PC-9 (cell line): ENCODE measurements around the gene NAA15. TPM values are rescaled to one million over a fixed set of nuclear protein-coding genes. Genes with fewer than 3 reads are reported as not detected.
A peak's percentile ranks its signal among the peaks of the same experiment; 100 is the strongest.

ENCODE experiments used
- BruUV-seq: library from RNA; stranded (reverse); fragments of 400-500 nt; replicated peaks from 2 replicates; lab custom pipeline; 2021; lab: Mats Ljungman, UMichigan
- CTCF ChIA-PET: fragments of 300-600 bp; sonication (Branson Sonifier 250); formaldehyde crosslinking; loops from one replicate; lab custom pipeline; 2022; ENCODE audit warnings: antibody characterized with exemption; lab: Charles Lee
- POLR2A ChIA-PET: fragments of 300-600 bp; sonication (Branson Sonifier 250); formaldehyde crosslinking; loops from one replicate; lab custom pipeline; 2022; ENCODE audit warnings: antibody characterized with exemption; ENCODE audit not compliant: unreplicated experiment; lab: Charles Lee
- DNase-seq, 2 experiments: peaks; one replicate each; pipeline versions ENCODE4 v3.0.0 to v3.0.0-alpha.2; 2015 to 2022; ENCODE audit warnings: mixed read lengths in 1 of 2
- H2AFZ ChIP-seq: fragments of 200-600 bp; sonication (generic); 2 replicates; pipeline ENCODE4 v1.8.1; 2017; ENCODE audit warnings: antibody characterized with exemption
- H3F3A ChIP-seq: fragments of 200-600 bp; sonication (generic); 2 replicates; pipeline ENCODE4 v1.8.1; 2017; ENCODE audit warnings: antibody characterized with exemption, mild to moderate bottlenecking, low read depth; ENCODE audit not compliant: insufficient read depth
- H3K27ac ChIP-seq: fragments of 200-600 bp; sonication (generic); 2 replicates; pipeline ENCODE4 v1.6.1; 2016; ENCODE audit warnings: mixed run types
- H3K27me3 ChIP-seq: fragments of 200-600 bp; sonication (generic); 2 replicates; pipeline ENCODE4 v1.6.1; 2016; ENCODE audit warnings: low read depth, mixed run types; ENCODE audit not compliant: insufficient read depth
- H3K36me3 ChIP-seq: fragments of 200-600 bp; sonication (generic); 2 replicates; pipeline ENCODE4 v1.6.1; 2016; ENCODE audit warnings: low read depth, mixed run types
- H3K4me1 ChIP-seq: fragments of 200-600 bp; sonication (generic); replicated peaks from 2 replicates; pipeline ENCODE4 v1.6.1; 2016; ENCODE audit warnings: mixed run types; ENCODE audit not compliant: insufficient read depth
- H3K4me2 ChIP-seq: fragments of 200-600 bp; sonication (generic); 2 replicates; pipeline ENCODE4 v1.6.1; 2017; ENCODE audit warnings: mixed run types
- H3K4me3 ChIP-seq: fragments of 200-600 bp; sonication (generic); 2 replicates; pipeline ENCODE4 v1.6.1; 2016; ENCODE audit warnings: mixed run types
- H3K79me2 ChIP-seq: fragments of 200-600 bp; sonication (generic); 2 replicates; pipeline ENCODE4 v1.6.1; 2017; ENCODE audit warnings: low read depth, mixed run types
- H3K9me2 ChIP-seq: fragments of 200-600 bp; sonication (generic); 2 replicates; pipeline ENCODE4 v1.8.1; 2017; ENCODE audit warnings: mild to moderate bottlenecking; ENCODE audit not compliant: insufficient read depth
- H3K9me3 ChIP-seq: fragments of 200-600 bp; sonication (generic); 2 replicates; pipeline ENCODE4 v1.8.1; 2016; ENCODE audit warnings: low read depth; ENCODE audit not compliant: insufficient read depth
- H4K20me1 ChIP-seq: fragments of 200-600 bp; sonication (generic); 2 replicates; pipeline ENCODE4 v1.8.1; 2017; ENCODE audit not compliant: insufficient read depth
- EZH2 ChIP-seq: fragments of 200-600 bp; sonication (generic); IDR thresholded peaks from 2 replicates; pipeline ENCODE4 v1.8.0; 2017; ENCODE audit warnings: antibody characterized with exemption, low read depth
- intact Hi-C: fragments of 100-400 bp; cut with micrococcal nuclease; formaldehyde crosslinking; loops from one replicate; pipeline ENCODE4 v1.10.0; 2022; ENCODE audit not compliant: unreplicated experiment
- total RNA-seq: library from RNA; stranded (reverse); gene quantifications from 2 replicates; pipeline ENCODE4 v1.2.3, GENCODE V29; 2021
- TF ChIP-seq, protein P1 (sequence below): fragments of 200-600 bp; sonication (generic); conservative IDR thresholded peaks from 2 replicates; pipeline ENCODE4 v1.6.1; 2017; ENCODE audit warnings: mixed run types, antibody characterized with exemption, mild to moderate bottlenecking, moderate library complexity

NAA15 gene
- total RNA-seq, 1 experiment from 2014 or later = 43.8 TPM

DNA sequence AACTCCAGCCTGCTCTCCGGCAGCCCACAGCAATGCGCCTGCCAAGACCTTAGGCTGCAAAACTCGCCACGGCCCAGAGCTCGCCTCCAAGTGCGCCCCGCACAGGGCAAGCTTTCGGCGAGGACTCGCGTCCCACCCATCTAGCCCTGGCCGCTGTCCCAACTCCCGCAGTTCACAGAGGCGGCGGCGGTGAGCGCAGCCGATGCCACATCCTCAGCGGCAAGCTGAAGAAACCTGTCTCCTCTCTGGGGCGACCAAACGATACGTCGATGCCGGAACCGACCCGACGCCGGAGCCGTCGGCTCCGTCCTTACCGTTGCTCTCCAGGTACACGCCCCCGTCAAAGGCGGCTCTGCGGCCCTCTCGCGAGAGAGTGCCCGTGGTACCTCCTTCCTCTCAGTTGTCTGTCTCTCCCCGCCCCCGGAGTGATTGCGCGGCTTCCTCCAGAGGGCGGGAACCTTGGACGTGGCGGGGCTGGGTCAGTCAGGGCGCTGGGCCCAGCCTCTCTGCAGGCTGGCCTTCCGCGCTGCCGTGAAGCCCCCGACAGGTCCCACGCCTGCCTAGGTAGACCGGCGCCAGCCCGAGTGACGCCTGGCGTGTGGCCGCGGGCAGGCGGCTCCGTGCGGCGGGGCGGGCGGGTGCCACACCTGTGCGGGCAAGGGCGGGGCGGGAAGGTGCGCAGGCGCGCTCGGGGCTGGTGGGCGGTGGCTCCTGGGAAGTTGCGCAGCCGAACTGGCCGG lies 152.2 kb downstream of the NAA15 start:
- ChIA-PET POLR2A (interaction anchor here (0.6 to 0.9 kb wide), 6 partner anchors 99 to 502 kb away, joined by 3 to 12 read pairs (median 6); no protein-coding TSS in a partner anchor), CTCF (no interaction called here)
- no peak for TF ChIP-seq EZH2
- TF ChIP-seq, protein P1, sequence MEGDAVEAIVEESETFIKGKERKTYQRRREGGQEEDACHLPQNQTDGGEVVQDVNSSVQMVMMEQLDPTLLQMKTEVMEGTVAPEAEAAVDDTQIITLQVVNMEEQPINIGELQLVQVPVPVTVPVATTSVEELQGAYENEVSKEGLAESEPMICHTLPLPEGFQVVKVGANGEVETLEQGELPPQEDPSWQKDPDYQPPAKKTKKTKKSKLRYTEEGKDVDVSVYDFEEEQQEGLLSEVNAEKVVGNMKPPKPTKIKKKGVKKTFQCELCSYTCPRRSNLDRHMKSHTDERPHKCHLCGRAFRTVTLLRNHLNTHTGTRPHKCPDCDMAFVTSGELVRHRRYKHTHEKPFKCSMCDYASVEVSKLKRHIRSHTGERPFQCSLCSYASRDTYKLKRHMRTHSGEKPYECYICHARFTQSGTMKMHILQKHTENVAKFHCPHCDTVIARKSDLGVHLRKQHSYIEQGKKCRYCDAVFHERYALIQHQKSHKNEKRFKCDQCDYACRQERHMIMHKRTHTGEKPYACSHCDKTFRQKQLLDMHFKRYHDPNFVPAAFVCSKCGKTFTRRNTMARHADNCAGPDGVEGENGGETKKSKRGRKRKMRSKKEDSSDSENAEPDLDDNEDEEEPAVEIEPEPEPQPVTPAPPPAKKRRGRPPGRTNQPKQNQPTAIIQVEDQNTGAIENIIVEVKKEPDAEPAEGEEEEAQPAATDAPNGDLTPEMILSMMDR = peak; percentile 16; the same call in 1 of the 2 replicates
- Histone ChIP-seq H3K4me3 (peak overlapping the region; percentile 90), H3K4me1 (peaks cover 38% of the 10 kb centered on the region), H4K20me1 (no peaks in the 10 kb centered on the region), H3K4me2 (peak overlapping the region; percentile 98), H2AFZ (peak overlapping the region; percentile 85), H3K9me3 (no peaks in the 10 kb centered on the region), H3K36me3 (no peaks in the 10 kb centered on the region), H3K79me2 (peaks cover 66% of the 10 kb centered on the region), H3K9me2 (no peaks in the 10 kb centered on the region), H3K27me3 (no peaks in the 10 kb centered on the region), H3K27ac (peak overlapping the region; percentile 79), H3F3A (peaks cover 13% of the 10 kb centered on the region)
- DNase-seq = peak; percentile 86 to 96
- BruUV-seq = no TSS peak
- intact Hi-C loops = loop anchor here (1.0 to 5.0 kb wide), 5 partner anchors 102 to 919 kb away; partner anchors contain the start of genes ELF2 and SCOC

- Histone ChIP-seq H3K27me3 (no peaks in the 10 kb centered on the region), H4K20me1 (no peaks in the 10 kb centered on the region), H3K79me2 (peaks cover 74% of the 10 kb centered on the region), H3K4me2 (peak within 1 kb of the TSS; percentile 98), H3K4me3 (peak within 1 kb of the TSS; percentile 90), H3K36me3 (no peaks in the 10 kb centered on the region), H3K9me3 (no peaks in the 10 kb centered on the region), H3K9me2 (no peaks in the 10 kb centered on the region), H3F3A (peaks cover 13% of the 10 kb centered on the region), H3K27ac (peak within 1 kb of the TSS; percentile 79), H3K4me1 (peaks cover 47% of the 10 kb centered on the region), H2AFZ (peak within 1 kb of the TSS; percentile 85)
- CTCF ChIA-PET = no interaction called here
- TF ChIP-seq, protein P1 = no peak
- TF ChIP-seq EZH2 = no peak
- no peak for DNase-seq
- POLR2A ChIA-PET = interaction anchor here (0.6 kb wide), 1 partner anchor 99 kb away, joined by 9 read pairs; no protein-coding TSS in a partner anchor
- intact Hi-C loops = loop anchor here (5.0 kb wide), 2 partner anchors 372 to 918 kb away; partner anchors contain the start of gene SCOC
- BruUV-seq = TSS peak; percentile 60
These were observed 153.1 kb downstream of the NAA15 start, which contains the start of gene RAB33B for GRCh38 chr4:139454111-139455045. Gene RAB33B (plus strand): TSS chr4:139454121. CDS start chr4:139454196, 75 bp downstream.

- CTCF ChIA-PET = no interaction called here
- intact Hi-C loops = no loop called here
- H3K4me2 ChIP-seq = peak overlapping the region; percentile 80
- TF ChIP-seq, protein P1 = no peak
- TF ChIP-seq EZH2 = no peak
- H3K27ac ChIP-seq = no peak overlapping the region; the same call in 1 of the 2 replicates
- no peaks in the 10 kb centered on the region for H3K27me3 ChIP-seq
- BruUV-seq = no TSS peak
- H3K9me3 ChIP-seq = no peaks in the 10 kb centered on the region
- H3K36me3 ChIP-seq = no peaks in the 10 kb centered on the region
- DNase-seq = no peak
- peaks cover 47% of the 10 kb centered on the region for H3K4me1 ChIP-seq
- H3K4me3 ChIP-seq = peak overlapping the region; percentile 90
- H3K79me2 ChIP-seq = peaks cover 81% of the 10 kb centered on the region
- no peaks in the 10 kb centered on the region for H4K20me1 ChIP-seq
- POLR2A ChIA-PET = no interaction called here
- peaks cover 13% of the 10 kb centered on the region for H3F3A ChIP-seq
- H2AFZ ChIP-seq = no peak overlapping the region; the same call in 1 of the 2 replicates
- H3K9me2 ChIP-seq = no peaks in the 10 kb centered on the region
These were observed 153.8 kb downstream of the NAA15 start for GRCh38 chr4:139455126-139455538.
